ENCODE measurements around the gene NAGPA. TPM values are rescaled to one million over a fixed set of nuclear protein-coding genes. Genes with fewer than 3 reads are reported as not detected.

Gene NAGPA
- total RNA-seq, 1 donor from 2014 or later = 3.3 TPM

DNA sequence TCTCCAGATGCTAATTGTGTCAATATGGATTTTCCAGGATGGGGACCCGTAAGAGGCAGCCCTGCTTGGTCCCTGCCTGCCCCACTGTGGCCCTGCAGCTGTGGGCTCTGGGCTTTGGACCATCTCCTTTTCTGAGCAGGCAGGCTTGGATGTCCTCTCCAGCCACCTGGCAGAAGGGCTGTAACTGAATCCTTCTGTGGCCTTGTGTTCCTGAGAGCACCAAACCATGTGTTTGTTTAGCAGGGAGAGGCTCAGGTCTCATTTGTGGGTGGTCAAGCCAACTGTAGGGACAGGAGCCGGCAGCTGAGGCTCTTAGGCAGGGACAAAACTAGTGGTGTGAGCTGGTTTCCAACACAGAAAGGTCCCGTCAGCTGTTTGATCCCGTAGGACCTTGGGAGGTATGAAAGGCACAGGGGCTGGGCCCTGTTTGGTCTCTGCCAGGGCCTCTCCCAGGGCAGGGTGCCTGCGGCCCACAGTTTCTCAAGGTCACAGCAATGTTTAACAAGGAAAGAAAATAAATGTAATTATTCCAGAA is 57.1 kb downstream of the NAGPA start:
- H2AFZ ChIP-seq (replicated peaks) = no peak overlapping the region
- no peaks in the 10 kb centered on the region for H3K79me2 ChIP-seq (ENCODE audit: low read depth)
- no peak overlapping the region for H3K27ac ChIP-seq
- H3K27me3 ChIP-seq = no peaks in the 10 kb centered on the region
- H3K4me2 ChIP-seq = no peak overlapping the region
- H3K4me1 ChIP-seq = no peaks in the 10 kb centered on the region
- no peaks in the 10 kb centered on the region for H4K20me1 ChIP-seq (ENCODE audit: low read depth)
- Mint-ChIP-seq H3K36me3 (no peaks in the 10 kb centered on the region), H3K9me3 (no peaks in the 10 kb centered on the region), H3K4me3 (no peak overlapping the region), H3K27ac (no peak overlapping the region), H3K27me3 (ENCODE audit: insufficient read depth, low read depth) (peaks cover 7% of the 10 kb centered on the region), H3K4me1 (peaks cover 6% of the 10 kb centered on the region)
- no peak overlapping the region for H3K4me3 ChIP-seq
- no peak for DNase-seq (ENCODE audit: low spot score)
- TF ChIP-seq, protein P1, sequence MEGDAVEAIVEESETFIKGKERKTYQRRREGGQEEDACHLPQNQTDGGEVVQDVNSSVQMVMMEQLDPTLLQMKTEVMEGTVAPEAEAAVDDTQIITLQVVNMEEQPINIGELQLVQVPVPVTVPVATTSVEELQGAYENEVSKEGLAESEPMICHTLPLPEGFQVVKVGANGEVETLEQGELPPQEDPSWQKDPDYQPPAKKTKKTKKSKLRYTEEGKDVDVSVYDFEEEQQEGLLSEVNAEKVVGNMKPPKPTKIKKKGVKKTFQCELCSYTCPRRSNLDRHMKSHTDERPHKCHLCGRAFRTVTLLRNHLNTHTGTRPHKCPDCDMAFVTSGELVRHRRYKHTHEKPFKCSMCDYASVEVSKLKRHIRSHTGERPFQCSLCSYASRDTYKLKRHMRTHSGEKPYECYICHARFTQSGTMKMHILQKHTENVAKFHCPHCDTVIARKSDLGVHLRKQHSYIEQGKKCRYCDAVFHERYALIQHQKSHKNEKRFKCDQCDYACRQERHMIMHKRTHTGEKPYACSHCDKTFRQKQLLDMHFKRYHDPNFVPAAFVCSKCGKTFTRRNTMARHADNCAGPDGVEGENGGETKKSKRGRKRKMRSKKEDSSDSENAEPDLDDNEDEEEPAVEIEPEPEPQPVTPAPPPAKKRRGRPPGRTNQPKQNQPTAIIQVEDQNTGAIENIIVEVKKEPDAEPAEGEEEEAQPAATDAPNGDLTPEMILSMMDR (IDR thresholded peaks at IDR 0.05) = no peak
- TF ChIP-seq EZH2 (IDR thresholded peaks at IDR 0.05) (no peak), EZH2phosphoT487 (IDR thresholded peaks at IDR 0.05) (no peak)
- no peak overlapping the region for H3K9ac ChIP-seq
- H3F3A ChIP-seq (ENCODE audit: low read depth) = no peaks in the 10 kb centered on the region
- H3K9me3 ChIP-seq (ENCODE audit: low read depth) = no peaks in the 10 kb centered on the region
- no peaks in the 10 kb centered on the region for H3K36me3 ChIP-seq

DNA sequence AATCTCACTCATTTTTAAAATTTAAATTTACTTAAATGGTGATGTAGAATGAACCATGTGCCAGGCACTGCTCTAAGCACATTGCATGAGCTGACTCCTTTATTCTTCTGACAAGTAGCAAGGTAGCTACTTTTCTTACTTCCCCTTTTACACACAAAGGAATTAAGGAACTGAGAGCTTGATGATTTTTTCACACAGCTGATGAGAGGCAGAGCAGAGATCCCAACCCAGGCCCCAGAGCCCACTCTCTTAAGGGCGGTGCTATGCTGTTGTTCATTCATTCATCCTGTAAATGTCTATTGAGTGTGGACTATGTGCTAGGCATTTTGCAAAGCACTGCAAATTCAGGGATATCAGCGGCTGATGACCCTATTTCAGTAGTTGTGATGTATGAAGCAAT is 57.7 kb downstream of the NAGPA start:
- Histone ChIP-seq H2AFZ (replicated peaks) (no peak overlapping the region), H3F3A (ENCODE audit: low read depth) (no peaks in the 10 kb centered on the region), H3K9me3 (ENCODE audit: low read depth) (no peaks in the 10 kb centered on the region), H3K79me2 (ENCODE audit: low read depth) (no peaks in the 10 kb centered on the region), H3K4me3 (no peak overlapping the region), H4K20me1 (ENCODE audit: low read depth) (no peaks in the 10 kb centered on the region), H3K27me3 (no peaks in the 10 kb centered on the region), H3K9ac (no peak overlapping the region), H3K4me2 (no peak overlapping the region), H3K4me1 (no peaks in the 10 kb centered on the region), H3K36me3 (no peaks in the 10 kb centered on the region), H3K27ac (no peak overlapping the region)
- H3K36me3 Mint-ChIP-seq = no peaks in the 10 kb centered on the region
- DNase-seq (ENCODE audit: low spot score) = no peak
- TF ChIP-seq EZH2 (IDR thresholded peaks at IDR 0.05) = no peak
- no peak for TF ChIP-seq EZH2phosphoT487 (IDR thresholded peaks at IDR 0.05)
- TF ChIP-seq, protein P1 (IDR thresholded peaks at IDR 0.05) = no peak
- no peaks in the 10 kb centered on the region for H3K9me3 Mint-ChIP-seq
- peaks cover 7% of the 10 kb centered on the region for H3K27me3 Mint-ChIP-seq (ENCODE audit: insufficient read depth, low read depth)
- peaks cover 6% of the 10 kb centered on the region for H3K4me1 Mint-ChIP-seq
- H3K4me3 Mint-ChIP-seq = no peak overlapping the region
- H3K27ac Mint-ChIP-seq = no peak overlapping the region

Other genes with a start within 250 kb of the NAGPA start
- not detected in 2 replicates for gene SEPTIN12, start 245.6 kb downstream of the NAGPA start, total RNA-seq (ENCODE audit: low replicate concordance)
- gene SMIM22, start 238.6 kb downstream of the NAGPA start, total RNA-seq (ENCODE audit: low replicate concordance) = not detected in 2 replicates
- gene ROGDI, start 231.3 kb downstream of the NAGPA start, total RNA-seq (ENCODE audit: low replicate concordance) = 22.2 and 49.3 TPM in 2 replicates
- 53.0 and 57.0 TPM in 2 replicates for gene GLYR1, start 186.6 kb downstream of the NAGPA start, total RNA-seq (ENCODE audit: low replicate concordance)
- 28.4 and 32.7 TPM in 2 replicates for gene UBN1, start 186.5 kb downstream of the NAGPA start, total RNA-seq (ENCODE audit: low replicate concordance)
- gene PPL, start 96.8 kb downstream of the NAGPA start, total RNA-seq (ENCODE audit: low replicate concordance) = 1.0 and 2.8 TPM in 2 replicates
- 0.41 and 0.65 TPM in 2 replicates for gene SEC14L5, start 75.6 kb downstream of the NAGPA start, total RNA-seq (ENCODE audit: low replicate concordance)
- gene C16orf89, start 32.0 kb upstream of the NAGPA start, total RNA-seq (ENCODE audit: low replicate concordance) = 0.37 and 1.0 TPM in 2 replicates
- 6.1 and 12.5 TPM in 2 replicates for gene ALG1, start 37.9 kb upstream of the NAGPA start, total RNA-seq (ENCODE audit: low replicate concordance)
- 4.1 and 10.7 TPM in 2 replicates for gene EEF2KMT, start 63.9 kb upstream of the NAGPA start, total RNA-seq (ENCODE audit: low replicate concordance)

Measured in neural progenitor cell (in vitro differentiated cells).